Effector memory CD8-positive, alpha-beta T cell (primary cell): ENCODE measurements around the gene MTMR8.

Source experiments
- ATAC-seq: fragments of 150-1000 bp; cut with Tn5 transposase; replicated peaks from 2 replicates; pipeline ENCODE4 v1.10.0; 2021; ENCODE audit warnings: mild to moderate bottlenecking, moderate library complexity
- DNase-seq, 3 experiments: peaks; one replicate each; pipeline ENCODE4 v3.0.0; 2021
- H3K27ac Mint-ChIP-seq, 2 donors: one replicate each; pipeline ENCODE4 v1.8.0; 2022; ENCODE audit warnings: mild to moderate bottlenecking in 2 of 2, mixed read lengths in 2 of 2, moderate library complexity in 2 of 2
- H3K27me3 Mint-ChIP-seq, 2 donors: one replicate each; pipeline ENCODE4 v1.8.0; 2022; ENCODE audit warnings: mixed read lengths in 2 of 2
- H3K36me3 Mint-ChIP-seq: one replicate; pipeline ENCODE4 v1.8.0; 2022; ENCODE audit warnings: mild to moderate bottlenecking, moderate library complexity, mixed read lengths; ENCODE audit not compliant: insufficient read depth
- H3K4me1 Mint-ChIP-seq, 2 donors: one replicate each; pipeline ENCODE4 v1.8.0; 2022; ENCODE audit warnings: low read depth in 2 of 2, mixed read lengths in 2 of 2
- H3K4me3 Mint-ChIP-seq, 2 donors: one replicate each; pipeline ENCODE4 v1.8.0; 2022; ENCODE audit warnings: mild to moderate bottlenecking in 2 of 2, mixed read lengths in 2 of 2, moderate library complexity in 2 of 2
- H3K9me3 Mint-ChIP-seq, 2 donors: one replicate each; pipeline ENCODE4 v1.8.0; 2022; ENCODE audit warnings: mixed read lengths in 2 of 2

Gene MTMR8

DNA sequence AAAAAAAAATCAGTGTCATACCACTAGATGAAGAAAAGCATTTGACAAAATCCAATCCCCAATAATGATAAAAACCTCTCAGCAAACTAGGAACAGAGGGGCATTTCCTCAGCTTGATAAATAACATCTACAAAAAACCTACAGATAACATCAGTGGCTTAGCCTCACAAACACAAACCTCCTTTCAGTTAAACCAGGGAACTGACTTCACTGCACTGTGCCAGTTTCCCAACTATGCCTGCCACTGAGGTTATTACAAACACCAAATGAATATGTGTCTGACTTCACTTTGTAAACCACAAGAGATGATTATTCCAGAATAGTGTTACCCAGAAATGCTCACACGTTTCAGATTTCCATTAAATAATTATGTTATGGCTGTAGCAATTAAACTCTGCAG lies 15.3 kb downstream of the MTMR8 start:
- Mint-ChIP-seq H3K27ac (no peak overlapping the region), H3K36me3 (no peaks in the 10 kb centered on the region), H3K9me3 (no peaks in the 10 kb centered on the region), H3K4me3 (no peak overlapping the region), H3K27me3 (no peaks in the 10 kb centered on the region), H3K4me1 (no peaks in the 10 kb centered on the region)
- ATAC-seq, result no peak
- no peak for DNase-seq

DNA sequence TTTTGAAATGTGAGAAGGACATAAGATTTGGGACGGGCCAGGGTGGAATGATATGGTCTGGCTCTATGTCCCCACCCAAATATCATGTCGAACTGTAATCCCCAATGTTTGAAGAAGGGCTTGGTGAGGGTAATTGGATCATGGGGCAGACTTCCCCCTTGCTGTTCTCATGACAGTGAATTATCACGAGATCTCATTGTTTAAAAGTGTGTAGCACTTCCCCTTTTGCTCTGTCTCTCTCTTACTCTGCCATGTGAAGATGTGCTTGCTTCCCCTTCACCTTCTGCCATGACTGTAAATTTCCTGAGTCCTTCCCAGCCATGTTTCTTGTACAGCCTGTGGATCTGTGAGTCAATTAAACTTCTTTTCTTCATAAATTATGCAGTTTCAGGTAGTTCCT lies 17.5 kb downstream of the MTMR8 start:
- Mint-ChIP-seq H3K27me3 (no peaks in the 10 kb centered on the region), H3K9me3 (no peaks in the 10 kb centered on the region), H3K4me3 (no peak overlapping the region)

DNA sequence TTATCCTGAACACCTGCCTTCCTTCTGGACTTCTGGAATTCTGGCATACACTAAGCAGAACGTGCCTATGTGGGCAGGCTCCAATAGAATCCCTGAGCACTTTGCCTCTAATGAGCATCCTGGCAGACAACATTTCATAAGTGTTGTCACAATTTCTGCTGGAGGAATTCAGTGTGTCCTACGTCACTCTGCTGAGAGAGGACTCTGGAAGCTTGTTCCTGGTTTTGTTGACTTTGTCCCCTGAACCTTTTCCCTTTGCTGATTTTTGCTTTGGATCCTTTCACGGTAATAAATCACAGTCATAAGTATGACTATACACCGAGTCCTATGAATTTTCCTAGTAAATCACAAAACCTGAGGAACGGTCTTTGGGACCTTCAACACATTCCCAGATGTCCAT lies 43.2 kb downstream of the MTMR8 start:
- ATAC-seq (no peak), DNase-seq (no peak)
- no peak overlapping the region for H3K4me3 Mint-ChIP-seq
- peaks cover 0 to 17% of the 10 kb centered on the region in 2 donors for H3K4me1 Mint-ChIP-seq
- H3K27me3 Mint-ChIP-seq, result no peaks in the 10 kb centered on the region
- H3K9me3 Mint-ChIP-seq, result no peaks in the 10 kb centered on the region
- no peak overlapping the region for H3K27ac Mint-ChIP-seq
- H3K36me3 Mint-ChIP-seq, result peaks cover 15% of the 10 kb centered on the region

More for the DNA sequence above, 17.5 kb downstream of the MTMR8 start:
- no peak overlapping the region for H3K27ac Mint-ChIP-seq
- DNase-seq, result no peak
- ATAC-seq, result no peak
- H3K4me1 Mint-ChIP-seq, result no peaks in the 10 kb centered on the region
- no peaks in the 10 kb centered on the region for H3K36me3 Mint-ChIP-seq

DNA sequence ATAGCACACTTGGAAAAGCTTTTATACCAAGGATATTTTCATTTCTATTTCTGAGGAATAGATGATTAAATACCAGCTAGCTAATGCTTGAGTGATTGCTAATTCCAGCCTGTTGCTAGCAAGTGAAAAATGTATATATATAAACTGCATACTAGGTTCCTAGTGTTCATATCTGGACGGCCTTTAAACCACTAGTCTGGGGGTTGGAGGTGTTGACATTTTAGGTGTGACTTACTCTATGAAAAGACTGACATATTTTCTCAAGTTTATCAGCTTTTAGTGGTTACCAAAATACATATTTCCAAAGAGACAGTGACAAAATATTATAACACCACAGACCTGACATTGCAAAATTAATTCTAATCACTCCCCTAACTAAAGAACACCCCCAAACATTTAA lies 44.7 kb downstream of the MTMR8 start:
- Mint-ChIP-seq H3K4me1 (peaks cover 0 to 17% of the 10 kb centered on the region in 2 donors), H3K27ac (peak overlapping the region in 1 of 2 donors; percentile 91), H3K27me3 (no peaks in the 10 kb centered on the region), H3K4me3 (no peak overlapping the region), H3K9me3 (no peaks in the 10 kb centered on the region), H3K36me3 (peaks cover 13% of the 10 kb centered on the region)
- ATAC-seq, result no peak
- no peak for DNase-seq

DNA sequence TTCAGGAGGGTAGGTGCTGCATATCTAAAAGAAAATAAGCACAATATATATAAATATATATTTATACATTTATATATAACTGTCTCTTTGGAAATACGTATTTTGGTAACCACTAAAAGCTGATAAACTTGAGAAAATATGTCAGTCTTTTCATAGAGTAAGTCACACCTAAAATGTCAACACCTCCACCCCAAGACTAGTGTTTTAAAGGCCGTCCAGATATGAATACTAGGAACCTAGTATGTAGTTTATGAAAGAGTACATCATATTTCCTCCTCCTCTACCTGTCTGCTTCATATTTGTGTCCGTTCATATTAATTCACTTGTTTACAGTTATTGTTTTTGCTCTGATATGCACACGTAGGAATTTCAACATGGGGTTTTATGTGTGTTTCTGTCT lies 45.2 kb downstream of the MTMR8 start:
- no peak for ATAC-seq
- peaks cover 0 to 17% of the 10 kb centered on the region in 2 donors for H3K4me1 Mint-ChIP-seq
- H3K9me3 Mint-ChIP-seq, result no peaks in the 10 kb centered on the region
- no peak for DNase-seq
- H3K27me3 Mint-ChIP-seq, result no peaks in the 10 kb centered on the region
- peaks cover 10% of the 10 kb centered on the region for H3K36me3 Mint-ChIP-seq
- no peak overlapping the region for H3K4me3 Mint-ChIP-seq
- H3K27ac Mint-ChIP-seq, result peak overlapping the region in 1 of 2 donors; percentile 91

DNA sequence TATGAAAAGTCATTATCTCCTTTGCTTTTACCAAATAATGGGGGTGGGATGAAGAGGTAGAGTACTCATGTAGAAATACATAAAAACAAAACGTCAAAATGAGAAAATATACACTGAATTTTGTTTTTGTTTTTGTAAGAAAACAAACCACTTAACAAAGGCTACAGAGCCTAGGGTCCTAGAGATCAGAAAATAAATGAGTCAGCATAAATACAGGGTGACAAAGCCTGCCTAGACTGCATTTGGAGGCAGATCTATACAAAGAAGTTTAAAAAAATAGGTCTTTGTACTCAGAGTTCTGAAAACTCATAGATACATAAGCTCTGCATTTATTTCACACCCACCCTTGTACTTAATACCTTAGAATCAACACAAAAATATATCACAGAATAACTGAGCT lies 52.4 kb downstream of the MTMR8 start:
- H3K4me3 Mint-ChIP-seq, result no peak overlapping the region
- no peak for DNase-seq
- H3K36me3 Mint-ChIP-seq, result peaks cover 9% of the 10 kb centered on the region
- ATAC-seq, result no peak
- no peaks in the 10 kb centered on the region for H3K4me1 Mint-ChIP-seq
- peak overlapping the region in 1 of 2 donors; percentile 56 for H3K27ac Mint-ChIP-seq
- no peaks in the 10 kb centered on the region for H3K27me3 Mint-ChIP-seq
- H3K9me3 Mint-ChIP-seq, result no peaks in the 10 kb centered on the region

DNA sequence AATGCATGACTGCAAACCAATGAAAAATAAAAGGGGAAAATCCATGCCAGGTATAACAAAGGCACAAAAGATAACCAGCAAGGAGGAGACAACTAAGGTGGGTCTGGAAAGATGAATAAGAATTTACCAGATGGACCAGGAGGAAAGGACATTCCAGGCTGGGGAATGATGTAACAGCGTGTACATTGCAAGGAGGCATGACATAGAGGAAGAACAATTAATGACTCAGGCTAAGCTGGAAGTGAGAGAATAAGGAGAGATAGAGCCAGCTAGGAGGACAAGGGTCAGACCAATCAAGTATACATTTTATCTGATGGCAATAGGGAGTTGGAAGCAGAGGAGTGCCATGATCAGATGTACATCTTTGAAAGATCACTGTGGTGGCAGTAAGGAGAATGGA lies 57.0 kb downstream of the MTMR8 start:
- H3K36me3 Mint-ChIP-seq, result peaks cover 4% of the 10 kb centered on the region
- no peak overlapping the region for H3K27ac Mint-ChIP-seq
- H3K27me3 Mint-ChIP-seq, result no peaks in the 10 kb centered on the region
- no peak overlapping the region for H3K4me3 Mint-ChIP-seq
- no peak for ATAC-seq
- H3K4me1 Mint-ChIP-seq, result no peaks in the 10 kb centered on the region
- DNase-seq, result no peak
- H3K9me3 Mint-ChIP-seq, result no peaks in the 10 kb centered on the region

DNA sequence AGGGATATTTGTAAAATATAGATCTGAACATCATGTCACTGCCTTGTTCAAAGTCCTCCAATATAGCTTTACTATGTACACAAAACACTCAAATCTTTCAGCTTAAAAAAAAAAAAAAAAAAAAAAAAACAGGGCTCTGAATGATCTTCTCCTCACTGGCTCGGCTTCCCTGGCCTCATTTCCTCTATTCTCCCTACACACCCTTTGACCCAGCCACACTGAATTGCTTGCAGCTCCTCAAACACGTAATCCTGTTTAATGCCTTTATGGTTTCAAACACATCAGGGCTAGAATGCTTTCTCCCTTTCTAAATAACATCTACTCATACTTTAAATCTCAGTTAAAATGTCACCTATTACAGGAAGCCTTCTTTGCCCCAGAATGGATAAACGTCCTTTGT lies 60.8 kb downstream of the MTMR8 start:
- Mint-ChIP-seq H3K9me3 (no peaks in the 10 kb centered on the region), H3K36me3 (peaks cover 3% of the 10 kb centered on the region), H3K4me1 (no peaks in the 10 kb centered on the region), H3K27ac (no peak overlapping the region), H3K27me3 (no peaks in the 10 kb centered on the region), H3K4me3 (no peak overlapping the region)
- no peak for DNase-seq
- ATAC-seq, result no peak

DNA sequence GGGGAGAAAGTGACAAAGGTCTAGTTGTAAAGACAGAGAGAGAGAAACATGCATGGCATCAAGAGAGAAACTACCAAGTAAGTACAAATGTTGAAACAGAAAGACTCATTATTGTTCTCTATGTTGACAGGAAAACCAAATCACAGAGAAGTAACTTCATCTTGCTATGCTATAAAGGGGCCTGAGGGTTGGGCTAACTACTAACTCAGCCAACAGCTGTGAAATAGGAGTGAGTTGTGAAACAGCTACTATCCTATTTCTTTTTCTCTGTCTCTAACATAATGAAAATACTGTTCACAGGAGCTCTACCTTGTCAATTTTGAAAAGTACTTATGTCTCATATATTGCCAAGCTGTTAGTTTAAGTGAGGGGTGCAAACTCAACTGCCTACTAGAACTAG lies 65.0 kb downstream of the MTMR8 start:
- H3K36me3 Mint-ChIP-seq, result peaks cover 12% of the 10 kb centered on the region
- DNase-seq (no peak), ATAC-seq (no peak)
- H3K4me1 Mint-ChIP-seq, result no peaks in the 10 kb centered on the region
- no peaks in the 10 kb centered on the region for H3K9me3 Mint-ChIP-seq
- H3K27me3 Mint-ChIP-seq, result no peaks in the 10 kb centered on the region
- no peak overlapping the region for H3K4me3 Mint-ChIP-seq
- no peak overlapping the region for H3K27ac Mint-ChIP-seq

DNA sequence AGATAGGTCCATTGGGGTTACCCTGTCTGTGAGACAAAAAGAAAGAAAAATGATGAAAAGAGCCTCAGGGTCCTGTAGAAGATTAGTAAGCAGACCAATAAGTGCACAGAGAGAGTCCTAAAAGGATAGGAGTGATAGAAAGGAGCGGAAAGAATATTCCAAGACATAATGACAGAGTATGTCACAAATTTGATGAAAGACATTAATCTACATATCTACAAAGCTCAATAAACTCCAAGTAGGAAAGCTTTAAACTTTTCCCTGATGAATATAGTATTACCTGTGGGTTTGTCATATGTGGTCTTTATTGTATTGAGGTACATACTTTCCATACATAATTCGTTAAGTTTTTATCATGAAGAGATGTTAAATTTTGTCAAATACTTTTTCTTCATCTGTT lies 73.7 kb downstream of the MTMR8 start:
- no peak overlapping the region for H3K27ac Mint-ChIP-seq
- peaks cover 0 to 2% of the 10 kb centered on the region in 2 donors for H3K9me3 Mint-ChIP-seq
- no peak for DNase-seq
- ATAC-seq, result no peak
- peaks cover 20% of the 10 kb centered on the region for H3K36me3 Mint-ChIP-seq
- no peaks in the 10 kb centered on the region for H3K27me3 Mint-ChIP-seq
- no peak overlapping the region for H3K4me3 Mint-ChIP-seq
- H3K4me1 Mint-ChIP-seq, result no peaks in the 10 kb centered on the region

DNA sequence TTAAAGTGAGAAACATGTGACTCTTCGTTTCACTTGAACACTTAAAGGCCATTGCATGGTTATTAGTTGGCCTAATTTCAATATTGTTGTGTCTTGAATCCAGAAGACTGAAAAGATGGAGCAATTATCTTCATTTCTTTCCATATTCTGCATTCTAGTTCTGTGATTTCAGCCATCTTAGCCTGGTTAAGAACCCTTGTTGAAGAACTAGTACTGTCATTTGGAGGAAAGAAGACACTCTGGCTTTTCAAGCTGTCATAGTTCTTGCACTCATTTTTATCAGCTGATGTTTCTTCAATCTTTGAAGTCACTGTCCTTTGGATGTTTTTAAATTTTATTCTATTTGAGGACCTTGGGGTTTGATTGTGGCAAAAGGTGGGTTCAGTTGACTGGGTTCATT lies 81.6 kb downstream of the MTMR8 start:
- no peaks in the 10 kb centered on the region for H3K27me3 Mint-ChIP-seq
- H3K27ac Mint-ChIP-seq, result no peak overlapping the region
- H3K4me1 Mint-ChIP-seq, result no peaks in the 10 kb centered on the region
- no peak overlapping the region for H3K4me3 Mint-ChIP-seq
- no peak for DNase-seq
- no peaks in the 10 kb centered on the region for H3K36me3 Mint-ChIP-seq
- no peak for ATAC-seq
- peaks cover 3 to 7% of the 10 kb centered on the region in 2 donors for H3K9me3 Mint-ChIP-seq

DNA sequence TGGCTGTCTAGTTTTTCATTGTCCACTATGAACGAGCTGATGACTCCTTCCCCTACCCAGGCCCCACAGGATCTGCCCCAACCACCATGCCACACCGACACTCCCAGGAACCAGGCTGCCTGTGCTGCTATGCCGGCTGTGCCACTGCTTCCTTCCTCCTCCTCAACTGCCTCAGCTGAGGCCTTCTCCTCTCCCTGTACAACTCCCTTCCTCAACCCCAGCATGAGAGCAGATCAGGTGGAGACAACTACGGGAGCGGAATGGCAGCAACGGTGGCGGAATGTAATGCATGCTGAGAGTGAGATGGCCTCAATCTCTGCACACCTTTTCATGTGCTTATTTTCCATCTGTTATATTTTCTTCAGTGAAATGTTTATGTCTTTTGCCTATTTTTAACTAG lies 88.5 kb downstream of the MTMR8 start:
- ATAC-seq (no peak), DNase-seq (no peak)
- H3K4me1 Mint-ChIP-seq, result no peaks in the 10 kb centered on the region
- no peak overlapping the region for H3K4me3 Mint-ChIP-seq
- H3K27me3 Mint-ChIP-seq, result no peaks in the 10 kb centered on the region
- H3K36me3 Mint-ChIP-seq, result no peaks in the 10 kb centered on the region
- no peak overlapping the region for H3K27ac Mint-ChIP-seq
- peaks cover 6 to 7% of the 10 kb centered on the region in 2 donors for H3K9me3 Mint-ChIP-seq

DNA sequence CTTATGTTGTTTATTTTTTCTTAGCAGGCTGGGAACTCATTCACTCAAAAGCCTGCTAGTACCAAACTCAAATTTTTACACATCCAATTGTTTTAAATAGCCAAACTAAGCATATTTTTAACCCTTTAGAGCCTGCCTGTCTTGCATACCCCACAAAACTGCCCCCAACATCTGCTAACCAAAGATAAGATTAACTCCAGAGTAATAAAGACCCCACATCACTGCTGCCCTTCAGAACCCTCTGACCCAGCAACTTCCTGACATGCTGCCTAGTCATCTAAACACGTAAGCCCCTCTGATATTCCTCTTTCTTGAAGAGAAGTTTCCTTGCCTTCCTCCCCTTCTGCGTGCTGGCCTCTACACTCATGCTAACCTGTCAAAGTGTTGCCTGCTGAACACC lies 104.1 kb downstream of the MTMR8 start:
- no peaks in the 10 kb centered on the region for H3K36me3 Mint-ChIP-seq
- DNase-seq, result no peak
- no peak for ATAC-seq
- no peaks in the 10 kb centered on the region for H3K27me3 Mint-ChIP-seq
- no peak overlapping the region for H3K27ac Mint-ChIP-seq
- H3K4me1 Mint-ChIP-seq, result peaks cover 0 to 2% of the 10 kb centered on the region in 2 donors
- H3K4me3 Mint-ChIP-seq, result no peak overlapping the region
- peaks cover 0 to 4% of the 10 kb centered on the region in 2 donors for H3K9me3 Mint-ChIP-seq

DNA sequence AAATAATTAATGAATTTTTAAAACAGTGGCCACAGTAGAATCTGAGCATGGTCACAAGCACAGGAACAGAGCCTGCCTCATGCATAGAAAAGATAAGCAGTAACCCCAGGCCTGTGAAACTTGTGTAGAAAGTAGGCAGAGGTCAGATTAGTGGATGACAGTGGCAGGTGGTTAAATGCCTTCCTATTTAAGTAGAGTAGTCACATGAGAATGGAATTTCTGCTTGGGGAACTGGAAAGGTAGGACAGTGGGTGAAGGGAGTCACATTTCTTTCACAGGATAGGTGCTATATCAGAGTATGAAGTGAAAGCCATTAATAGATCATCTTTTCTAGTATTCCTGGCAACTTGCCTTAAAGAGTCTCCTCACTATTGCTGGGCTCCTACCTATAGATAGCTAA lies 130.0 kb downstream of the MTMR8 start:
- Mint-ChIP-seq H3K27ac (no peak overlapping the region), H3K36me3 (no peaks in the 10 kb centered on the region), H3K27me3 (no peaks in the 10 kb centered on the region), H3K4me3 (no peak overlapping the region), H3K4me1 (no peaks in the 10 kb centered on the region), H3K9me3 (no peaks in the 10 kb centered on the region)
- DNase-seq (no peak), ATAC-seq (no peak)
